ENCODE data around the gene MBNL2.
A peak's percentile ranks its signal among the peaks of the same experiment; 100 is the strongest.

The MBNL2 gene

DNA sequence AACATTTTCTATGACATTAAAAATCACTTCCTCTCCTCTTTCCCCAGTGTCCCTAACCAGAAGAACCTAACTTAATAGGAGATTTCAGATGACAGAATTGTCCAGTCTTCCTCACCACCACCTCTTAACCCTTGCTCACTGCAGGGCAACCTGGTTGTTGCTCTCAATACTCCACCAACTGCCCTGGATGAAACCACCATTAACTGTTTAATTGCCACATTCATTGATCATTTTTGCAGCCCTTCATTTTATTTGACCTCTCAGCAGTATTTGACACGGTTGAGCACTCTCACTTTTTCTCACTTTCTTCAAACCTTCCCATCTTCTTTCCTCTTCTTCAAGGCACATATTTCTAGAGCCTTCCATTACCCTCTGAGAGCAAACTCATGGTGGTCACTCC is 84.0 kb downstream of the MBNL2 start:
- DNase-seq, result no peak

DNA sequence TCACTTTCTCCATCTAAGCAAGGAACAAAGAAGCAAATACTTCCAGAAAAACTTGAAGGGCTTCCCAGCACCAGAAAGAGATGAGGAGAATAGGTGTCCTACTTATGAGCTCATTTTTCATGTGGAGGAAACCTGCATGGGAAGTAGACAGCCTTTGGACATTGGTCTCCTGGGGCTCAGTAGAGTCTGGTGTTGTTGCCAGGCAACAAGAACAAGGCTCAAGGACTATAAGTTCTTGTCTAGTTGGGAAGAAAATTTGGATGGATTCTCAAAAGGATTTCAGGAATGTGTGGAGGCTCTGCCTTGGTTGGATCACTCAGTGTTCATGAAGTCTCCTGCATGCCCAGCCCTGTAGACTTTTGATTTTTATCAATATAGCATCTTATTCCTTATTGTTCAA is 84.5 kb downstream of the MBNL2 start:
- no peak for DNase-seq

DNA sequence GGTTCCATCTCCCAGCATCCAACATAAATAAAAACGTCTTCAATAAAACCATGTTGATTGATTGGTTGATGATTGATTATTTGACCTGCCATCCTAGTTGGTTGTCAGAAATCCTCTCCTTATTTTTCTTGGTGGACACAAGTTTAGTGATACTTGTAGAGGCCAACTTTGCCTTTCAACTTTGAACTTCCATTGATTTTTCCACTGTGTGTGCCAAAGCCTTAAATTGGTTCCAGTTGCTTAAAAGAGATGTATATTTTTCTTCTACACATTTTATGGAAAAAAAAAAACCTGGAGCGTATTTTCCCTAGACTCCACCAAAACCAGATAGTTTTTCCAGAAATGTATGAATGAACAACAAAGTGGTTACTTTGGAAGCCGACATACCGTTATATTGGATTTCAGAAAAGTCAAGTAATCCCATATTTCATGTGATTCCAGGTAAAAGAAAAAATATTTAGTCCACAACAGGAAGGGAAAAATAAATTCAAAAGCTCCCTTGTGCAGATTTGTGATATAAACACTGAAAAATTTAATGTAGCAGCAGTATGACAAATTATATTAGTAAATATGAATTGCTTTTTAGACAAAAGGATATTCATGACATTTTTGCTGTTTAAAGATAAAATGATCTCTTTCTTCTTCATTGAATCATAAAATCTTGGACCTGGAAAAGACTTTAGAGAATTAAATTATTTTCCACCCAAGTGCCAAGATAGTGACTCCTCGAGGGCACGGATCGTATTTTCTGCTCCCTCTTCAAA is 85.2 kb downstream of the MBNL2 start:
- no peak for DNase-seq

DNA sequence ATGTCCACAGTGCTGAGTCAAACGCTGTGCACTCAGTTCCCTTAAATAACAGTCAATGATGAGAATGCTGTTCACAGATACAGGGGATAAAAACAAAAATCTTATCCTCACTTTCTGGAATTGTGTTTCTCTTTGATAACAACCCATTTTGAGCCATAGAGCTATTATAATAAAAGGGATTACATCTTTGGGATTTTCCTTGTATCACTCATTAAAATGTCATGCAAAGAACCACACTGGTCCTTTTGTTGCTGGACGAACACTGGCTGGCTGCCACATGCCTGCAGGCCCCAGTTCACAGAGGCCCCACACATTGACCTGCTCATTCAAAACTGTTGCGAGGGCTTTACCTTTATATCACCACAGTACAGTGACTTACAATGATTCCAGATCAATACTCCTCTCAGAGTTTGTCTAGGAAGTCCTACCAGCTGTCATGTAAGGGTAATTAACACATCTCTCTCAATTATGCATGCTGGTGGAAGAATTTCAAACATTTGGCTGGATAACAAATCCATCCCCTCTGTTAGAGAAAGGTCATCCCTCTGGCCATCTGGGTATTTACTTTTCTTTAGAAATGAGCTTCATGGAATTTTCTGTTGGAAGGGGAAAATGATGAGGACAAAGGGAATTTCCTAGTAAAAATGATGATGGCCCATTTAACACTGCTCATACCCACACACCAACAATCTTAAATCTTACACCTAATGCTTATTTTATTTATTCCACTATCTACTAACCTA is 85.9 kb downstream of the MBNL2 start:
- peak; percentile 65 for DNase-seq

DNA sequence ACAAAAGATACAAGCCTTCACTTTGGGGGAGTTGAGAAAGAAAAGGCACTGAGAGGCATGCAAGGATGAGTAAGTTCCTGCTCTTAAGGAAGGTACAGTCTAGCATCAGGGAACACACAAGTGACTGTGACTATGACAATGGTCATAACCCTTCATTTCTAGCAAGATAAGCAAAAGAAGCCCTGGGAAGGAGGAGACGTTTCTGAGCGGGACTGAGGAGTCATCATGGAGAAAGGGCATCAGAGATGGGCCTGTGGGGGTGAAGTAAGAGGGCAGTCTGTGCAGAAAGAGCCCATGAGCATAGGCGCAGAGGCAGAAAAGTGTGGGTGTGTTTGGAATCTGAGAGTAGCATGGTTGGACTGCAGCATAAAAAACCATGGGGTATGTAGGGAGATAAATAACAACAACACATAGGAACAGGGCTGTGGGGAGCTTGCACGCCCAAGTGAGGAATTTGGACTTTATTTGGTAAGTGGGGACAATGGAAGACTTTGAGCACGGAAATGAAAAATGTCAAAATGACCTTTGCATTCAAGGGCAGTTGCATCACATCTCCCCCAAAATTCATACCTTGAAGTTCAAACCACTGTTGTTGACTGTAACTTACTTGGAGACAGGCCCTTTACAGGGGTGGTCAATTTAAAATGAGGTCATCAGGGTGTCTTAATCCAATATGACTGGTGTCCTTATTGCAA is 86.7 kb downstream of the MBNL2 start:
- DNase-seq, result no peak

DNA sequence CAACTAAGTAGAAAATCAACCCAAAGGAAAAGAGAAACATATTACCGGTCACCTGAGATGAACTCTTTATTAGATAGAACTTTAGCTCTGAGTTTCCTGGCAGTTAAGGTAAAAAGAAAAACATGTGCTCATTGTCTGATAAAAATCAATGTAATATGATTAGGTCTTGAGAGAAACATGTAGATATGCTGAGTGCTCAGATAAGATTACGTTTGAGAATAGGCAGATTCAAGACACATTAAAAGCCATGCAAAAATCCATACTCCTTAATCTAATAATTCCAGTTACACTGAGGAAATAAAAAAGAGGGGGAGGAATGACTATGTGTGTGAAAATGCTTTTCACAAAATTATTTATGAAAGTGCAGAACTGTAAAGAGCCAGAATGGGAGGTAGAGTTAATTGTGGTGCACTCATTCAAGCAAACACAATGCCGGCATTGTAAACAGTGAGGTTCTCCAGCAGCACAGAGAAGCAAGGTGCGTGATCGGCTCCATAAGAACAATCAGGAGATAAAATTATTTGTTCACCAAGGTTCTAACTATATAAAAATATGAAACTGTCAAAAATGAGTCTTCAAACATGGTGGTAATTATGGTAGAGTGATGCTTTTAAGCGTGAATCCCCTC is 88.8 kb downstream of the MBNL2 start:
- DNase-seq, result no peak

DNA sequence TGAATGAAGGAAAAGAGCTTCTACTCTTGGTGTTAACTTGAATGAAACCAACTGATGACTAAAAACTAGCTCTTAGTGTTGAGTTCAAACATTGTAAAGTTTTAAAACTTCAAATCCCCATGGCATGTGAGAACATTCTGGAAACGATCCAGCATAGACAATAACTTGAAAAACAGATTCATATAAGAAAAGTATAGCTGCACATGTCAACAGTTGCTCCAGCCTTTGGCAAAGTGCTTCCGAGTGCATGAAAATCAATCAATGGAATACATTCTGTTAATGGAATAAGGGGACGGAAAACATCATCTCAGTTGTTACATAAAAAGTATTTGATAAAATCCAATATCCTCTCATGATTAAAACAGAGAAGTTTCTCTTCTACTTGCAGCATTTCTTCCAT is 89.8 kb downstream of the MBNL2 start:
- no peak for DNase-seq

DNA sequence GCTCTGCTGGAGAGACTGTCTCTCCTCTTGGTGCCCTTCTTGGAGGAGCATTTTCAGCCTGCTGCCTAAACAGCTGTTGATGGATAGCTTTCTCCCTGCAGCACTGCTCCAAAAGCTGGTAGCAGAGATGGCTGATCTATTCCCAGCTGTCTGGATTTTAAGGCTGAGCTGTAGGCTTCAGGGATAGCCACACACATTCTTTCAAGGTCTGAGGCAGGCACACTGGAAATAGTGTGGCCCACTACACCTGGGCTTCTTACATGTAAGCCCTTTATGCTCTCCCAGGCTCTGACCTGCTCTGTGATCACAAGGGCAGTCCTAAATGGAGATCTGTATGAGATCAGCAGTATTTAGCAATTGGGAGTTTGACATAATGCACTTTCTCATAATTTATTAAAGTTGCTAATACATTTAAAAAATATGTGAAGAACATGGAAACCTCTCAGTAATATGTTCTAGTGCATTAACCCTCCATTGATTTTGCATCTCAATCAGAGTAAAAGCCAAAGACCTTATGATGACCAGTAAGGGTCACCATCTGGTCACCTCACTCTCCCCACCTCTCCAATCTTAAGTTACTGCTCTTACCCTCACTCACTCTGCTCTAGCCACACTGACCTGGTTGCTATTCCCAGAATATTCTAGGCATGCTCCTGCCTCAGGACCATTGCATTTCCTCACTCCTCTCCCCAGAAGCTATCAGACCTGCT is 91.6 kb downstream of the MBNL2 start:
- DNase-seq, result no peak

DNA sequence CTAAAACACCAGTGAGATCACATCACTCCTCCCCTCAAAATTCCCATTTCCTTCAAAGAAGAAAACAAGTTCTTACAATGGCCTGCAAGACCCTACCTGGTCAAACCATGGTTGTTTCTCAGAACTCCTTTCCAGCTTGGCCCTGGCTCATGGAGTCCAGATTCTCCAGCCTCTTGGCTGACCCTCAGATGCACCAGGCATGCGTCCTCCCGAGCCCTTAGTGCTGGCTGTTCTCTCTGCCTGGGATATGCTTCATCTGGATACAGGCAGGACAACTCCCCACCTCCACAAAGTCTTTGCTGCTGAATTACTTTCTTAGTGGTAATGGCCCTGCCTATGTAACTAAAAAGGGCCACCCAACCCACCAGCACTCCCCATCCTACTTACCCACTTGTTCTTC is 94.3 kb downstream of the MBNL2 start:
- no peak for DNase-seq

DNA sequence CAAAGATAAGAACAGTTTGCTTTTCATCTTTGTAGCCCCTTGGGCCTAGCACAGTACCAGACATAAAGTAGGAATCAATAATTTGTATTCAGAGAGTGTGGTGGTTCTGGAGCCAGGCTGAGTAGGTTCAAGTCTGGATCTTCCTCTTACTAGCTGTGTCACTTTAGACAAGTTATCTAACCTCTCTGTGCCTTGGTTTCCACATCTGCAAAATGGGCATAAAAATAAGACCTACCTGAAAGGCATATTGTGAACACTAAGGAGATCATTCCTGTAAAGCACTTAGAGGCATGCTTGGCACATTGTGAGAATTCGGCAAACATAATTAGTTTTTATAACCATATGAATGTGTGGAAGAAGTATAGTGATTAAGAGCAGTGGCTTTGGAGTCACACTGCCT is 95.8 kb downstream of the MBNL2 start:
- no peak for DNase-seq

DNA sequence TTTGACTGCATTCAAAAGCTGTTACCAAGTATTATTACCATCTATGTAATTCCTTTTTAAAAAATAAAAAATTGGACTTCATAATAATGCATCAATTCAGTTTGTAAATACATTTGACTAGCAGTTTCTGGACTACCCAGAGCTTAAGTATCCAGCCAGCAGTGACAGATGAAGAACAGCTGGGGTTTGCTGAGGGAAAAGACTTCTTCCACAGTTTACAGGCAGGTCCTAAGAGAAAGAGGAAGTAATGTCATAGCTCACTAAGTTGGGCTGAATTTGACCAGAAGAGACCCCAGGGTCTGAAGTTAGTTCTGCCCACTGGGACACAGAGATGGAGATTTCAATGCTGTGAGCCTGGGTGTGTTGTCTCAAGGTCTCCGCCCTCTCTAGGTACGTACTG is 96.4 kb downstream of the MBNL2 start:
- no peak for DNase-seq

DNA sequence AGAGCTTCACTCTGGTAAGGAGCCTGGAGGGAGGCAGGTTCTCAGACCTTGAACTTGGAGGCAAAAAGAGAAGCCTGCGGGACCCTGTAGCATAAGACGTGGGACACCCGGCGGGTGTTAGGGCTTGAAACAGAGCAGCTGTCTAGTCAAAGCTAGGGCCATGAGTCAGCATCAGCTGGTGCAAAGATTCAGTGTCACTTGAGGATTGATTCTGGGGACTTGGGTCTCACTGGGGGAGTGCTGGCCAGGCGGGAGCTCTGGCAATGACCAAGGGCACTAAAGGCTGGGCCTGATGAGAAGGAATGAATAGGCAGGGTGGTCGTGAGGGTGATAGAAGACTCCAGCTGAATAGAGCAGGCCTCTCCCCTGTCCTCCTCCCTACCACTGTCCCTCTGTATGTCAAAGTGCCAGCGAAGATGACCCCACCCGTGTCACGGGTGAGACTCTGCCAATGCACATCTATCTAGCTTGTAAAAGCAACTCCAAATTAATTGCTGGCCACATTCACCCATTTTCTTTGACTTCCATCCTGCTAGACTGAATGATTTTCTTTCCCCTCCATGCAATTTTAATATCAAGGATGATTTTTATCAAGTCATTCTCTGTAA is 97.1 kb downstream of the MBNL2 start:
- no peak for DNase-seq

DNA sequence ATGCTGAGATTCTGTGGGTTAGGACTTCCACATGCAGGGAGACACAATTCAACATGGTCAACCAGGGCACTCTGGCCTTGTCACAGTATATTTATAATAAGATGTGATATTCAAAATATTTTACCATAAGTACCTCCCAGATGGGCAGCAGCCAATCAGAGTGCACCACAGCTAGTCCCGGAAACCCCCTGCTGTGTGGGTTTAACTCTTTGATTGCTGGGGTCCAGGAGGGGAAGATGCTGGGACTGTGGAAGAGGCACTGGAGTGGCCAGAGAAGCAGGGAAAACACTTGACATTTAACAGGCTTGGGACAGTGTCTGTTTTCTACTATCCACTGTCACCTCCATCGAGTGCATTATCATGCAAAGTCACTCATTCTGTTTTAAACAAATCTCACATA is 99.0 kb downstream of the MBNL2 start:
- DNase-seq, result no peak

DNA sequence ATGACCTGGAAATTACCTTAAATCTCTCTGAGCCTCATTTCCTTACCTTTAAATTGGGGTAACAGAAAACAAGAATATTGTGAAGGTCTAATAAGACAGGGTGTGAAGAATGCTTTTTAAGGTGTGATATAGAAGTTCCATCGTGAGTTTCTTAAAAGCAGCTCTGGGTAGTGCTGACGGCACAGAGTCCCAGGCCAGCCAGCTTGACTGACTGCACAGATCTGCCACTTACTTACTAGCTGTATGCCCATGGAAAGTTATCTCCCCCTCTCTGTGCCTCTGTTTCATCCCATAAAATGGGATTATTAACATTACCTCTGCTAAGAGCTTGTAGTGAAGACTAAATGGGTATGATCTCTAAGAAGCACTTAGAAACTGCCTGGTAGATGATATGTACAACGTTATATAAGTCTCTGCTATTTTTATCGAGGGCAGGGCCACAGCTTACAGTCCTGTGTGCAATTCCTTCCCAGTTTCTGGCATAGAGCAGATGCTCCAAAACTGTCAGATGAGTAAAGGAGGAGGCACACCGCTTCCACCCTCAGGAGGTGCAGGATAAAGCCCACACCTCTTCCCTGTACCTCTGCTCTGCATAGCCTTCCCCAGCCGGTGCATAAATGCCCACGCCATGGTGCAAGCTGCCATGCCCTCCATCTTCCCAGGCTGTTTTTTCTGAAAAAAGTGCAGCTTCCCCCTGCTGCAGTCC is 99.6 kb downstream of the MBNL2 start:
- DNase-seq, result no peak

DNA sequence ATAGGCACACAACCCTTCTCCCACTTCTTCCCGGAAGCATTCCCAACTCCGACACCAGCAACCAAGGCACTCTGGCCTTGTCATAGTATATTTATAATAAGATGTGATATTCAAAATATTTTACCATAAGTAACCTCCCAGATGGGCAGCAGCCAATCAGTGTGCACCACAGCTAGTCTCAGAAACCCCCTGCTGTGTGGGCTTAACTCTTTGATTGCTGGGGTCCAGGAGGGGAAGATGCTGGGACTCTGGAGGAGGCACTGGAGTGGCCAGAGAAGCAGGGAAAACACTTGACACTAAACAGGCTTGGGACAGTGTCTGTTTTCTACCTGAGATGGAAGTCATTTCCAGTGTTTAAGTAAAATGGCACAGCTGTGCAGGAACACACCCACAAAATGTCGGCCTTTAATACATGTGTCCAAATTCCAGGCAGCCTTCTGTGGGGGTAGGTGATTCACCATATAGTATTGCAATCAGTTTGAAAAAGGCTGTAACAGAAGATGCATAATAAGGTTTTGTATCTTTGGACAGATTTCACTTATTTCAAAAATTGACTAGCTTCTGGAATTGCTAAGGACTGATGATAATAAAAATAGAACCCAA is 100.7 kb downstream of the MBNL2 start:
- no peak for DNase-seq

DNA sequence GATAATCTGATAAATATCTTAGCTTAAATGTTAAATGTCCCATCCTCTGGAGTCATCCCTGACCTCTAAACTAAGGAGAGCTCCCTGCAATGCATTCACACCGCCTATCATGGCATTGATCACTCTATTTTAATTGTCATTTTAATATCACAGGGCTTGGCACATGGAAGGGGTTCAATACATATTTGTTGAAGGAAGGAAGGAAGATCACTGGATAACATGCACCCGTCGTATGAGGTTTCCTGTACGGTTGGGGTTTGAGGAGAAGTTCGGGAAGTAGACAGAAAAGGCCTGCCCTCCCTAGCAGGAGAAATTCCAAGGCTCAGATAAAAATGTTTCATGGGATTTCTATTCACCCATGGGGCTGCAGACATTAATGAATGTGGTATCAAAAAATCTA is 102.0 kb downstream of the MBNL2 start:
- no peak for DNase-seq

DNA sequence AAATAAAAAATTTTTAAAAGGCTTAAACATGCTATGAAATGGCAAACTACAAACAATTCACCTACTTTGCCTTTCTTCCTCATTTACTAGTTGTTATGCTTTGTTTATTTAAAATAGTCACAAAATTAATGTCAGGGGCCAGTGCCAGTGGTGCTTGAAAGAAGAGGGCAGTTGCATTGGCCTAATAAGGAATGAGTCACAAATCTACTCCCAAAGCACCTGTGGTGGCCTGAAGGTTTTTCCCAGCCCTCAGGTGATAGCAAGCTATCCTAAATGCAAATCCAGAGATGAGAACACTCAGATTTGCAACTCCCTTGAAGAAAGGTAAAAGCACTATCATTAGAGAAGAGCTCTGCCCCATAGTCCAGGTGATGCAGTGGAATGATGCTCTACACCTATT is 103.6 kb downstream of the MBNL2 start:
- no peak for DNase-seq

DNA sequence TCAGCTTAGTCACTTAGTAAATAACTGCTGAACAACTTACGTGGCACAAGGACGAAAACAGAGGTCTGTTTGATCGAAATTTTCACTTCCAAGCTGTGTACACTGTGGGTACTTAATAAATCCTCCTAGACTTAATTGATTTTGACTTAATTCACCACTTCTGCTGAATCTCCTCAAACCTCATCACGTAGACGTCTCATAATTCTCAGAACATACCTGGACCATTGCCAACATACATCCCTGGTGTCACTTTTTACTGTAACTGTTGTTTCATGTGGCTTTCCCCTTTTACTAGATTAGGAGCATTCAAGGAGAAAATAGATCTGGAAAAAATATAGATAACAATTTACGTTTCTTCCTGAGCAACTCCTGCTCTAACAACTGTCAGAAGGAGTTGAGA is 105.0 kb downstream of the MBNL2 start:
- no peak for DNase-seq

DNA sequence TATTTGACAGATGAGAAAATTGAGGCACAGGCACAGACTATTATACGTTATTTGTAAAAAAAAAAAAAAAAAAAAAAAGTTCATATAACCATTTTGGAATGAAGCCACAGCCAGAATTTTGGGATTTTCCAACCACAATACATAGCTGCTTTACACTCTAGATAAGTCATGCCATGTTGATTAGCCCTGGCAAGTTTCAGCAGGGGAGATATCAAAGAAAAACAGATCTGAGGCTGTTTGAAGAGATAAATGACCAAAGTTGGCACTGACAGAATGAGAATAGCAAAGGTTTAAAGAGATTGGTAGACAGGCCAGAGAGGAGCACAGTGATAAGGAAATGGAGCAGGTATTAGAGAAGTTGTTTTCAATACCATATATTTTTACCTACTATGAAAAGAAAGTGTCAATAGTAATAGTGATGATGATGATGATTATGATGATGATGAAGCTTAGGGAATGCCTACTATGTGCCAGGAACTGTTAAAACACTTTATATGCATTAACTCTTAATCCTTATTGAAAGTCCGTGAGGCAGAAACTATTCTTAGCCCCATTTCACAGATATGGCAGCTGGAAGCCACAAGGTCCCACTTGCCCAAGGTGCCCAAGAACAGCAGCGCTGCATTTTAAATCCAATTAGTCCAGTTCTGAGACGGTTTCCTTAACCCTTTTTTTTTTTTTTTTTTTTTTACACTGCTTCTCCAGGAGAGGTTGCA is 105.5 kb downstream of the MBNL2 start:
- DNase-seq, result no peak

DNA sequence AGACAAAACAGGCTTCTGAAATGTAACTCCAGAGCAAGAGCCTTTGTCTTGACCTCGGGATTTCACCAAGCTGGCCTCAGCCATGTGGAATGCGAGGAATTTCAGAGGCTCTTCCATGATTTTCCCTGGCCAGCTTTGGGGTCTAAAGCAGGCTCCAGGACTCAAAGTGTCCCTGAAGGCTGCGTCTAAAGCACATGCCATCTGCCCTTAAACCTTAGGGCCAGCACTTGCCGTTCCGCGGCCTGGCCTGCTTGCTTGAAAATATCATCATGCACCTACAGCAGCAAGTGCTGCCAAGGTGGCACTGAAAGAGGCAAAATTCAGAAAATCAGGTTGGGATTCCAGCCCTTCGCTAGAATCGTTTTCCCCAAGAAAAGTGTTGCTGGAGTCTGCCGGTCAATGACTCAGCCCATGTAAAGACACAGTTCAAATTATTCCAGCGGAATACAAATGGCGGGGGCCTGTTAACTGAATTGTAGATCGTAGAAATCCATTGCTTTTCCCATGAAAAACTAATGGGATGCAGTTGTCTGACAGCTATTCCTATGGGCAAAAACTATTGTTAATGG is 106.2 kb downstream of the MBNL2 start:
- no peak for DNase-seq

All from midbrain (tissue), 1 donor.